ENCODE measurements around the gene TNXB. TPM values are rescaled to one million over a fixed set of nuclear protein-coding genes. Genes with fewer than 3 reads are reported as not detected.

Gene TNXB
- total and polyA plus RNA-seq, 2 experiments from 2014 or later = 2.0 to 6.0 TPM

GRCh38 chr6:32076321-32076809 is 32.8 kb downstream of the TNXB start:
- ATAC-seq (no peak), DNase-seq (ENCODE audit: low spot score) (no peak)
- Histone ChIP-seq H3K27me3 (ENCODE audit: insufficient read depth) (no peaks in the 10 kb centered on the region), H4K20me1 (replicated peaks; ENCODE audit: insufficient read depth) (no peaks in the 10 kb centered on the region), H3K4me3 (no peak overlapping the region), H3K36me3 (ENCODE audit: insufficient read depth) (no peaks in the 10 kb centered on the region), H3F3A (replicated peaks; ENCODE audit: low read depth) (no peaks in the 10 kb centered on the region), H3K9me2 (ENCODE audit: insufficient read depth) (no peaks in the 10 kb centered on the region), H3K4me2 (no peak overlapping the region), H3K79me2 (replicated peaks; ENCODE audit: insufficient read depth) (no peaks in the 10 kb centered on the region), H2AFZ (no peak overlapping the region), H3K4me1 (ENCODE audit: insufficient read depth) (no peaks in the 10 kb centered on the region; the same call in 1 of the 2 replicates), H3K27ac (ENCODE audit: low read depth) (no peak overlapping the region)
- peaks cover 11% of the 10 kb centered on the region for H3K4me1 Mint-ChIP-seq
- H3K4me3 Mint-ChIP-seq = no peak overlapping the region
- H3K27me3 Mint-ChIP-seq (ENCODE audit: insufficient read depth, low read depth, poor library complexity) = peaks cover 11% of the 10 kb centered on the region
- TF ChIP-seq EZH2phosphoT487 (IDR thresholded peaks at IDR 0.05; ENCODE audit: unreplicated experiment) (no peak), JUNB (IDR thresholded peaks at IDR 0.05; ENCODE audit: unreplicated experiment) (no peak), EZH2 (IDR thresholded peaks at IDR 0.05; ENCODE audit: low read depth, unreplicated experiment) (no peak), CTCF (conservative IDR thresholded peaks at IDR 0.05; ENCODE audit: low read depth in 2 of 2) (no peak), ZNF114 (CRISPR knock-in tag; IDR thresholded peaks at IDR 0.05) (no peak), ZNF331 (CRISPR knock-in tag; IDR thresholded peaks at IDR 0.05; ENCODE audit: low read depth) (no peak), STAT1 (IDR thresholded peaks at IDR 0.05; ENCODE audit: unreplicated experiment) (no peak), CREB1 (CRISPR knock-in tag; IDR thresholded peaks at IDR 0.05; ENCODE audit: low read depth) (no peak), NANOG (IDR thresholded peaks at IDR 0.05; ENCODE audit: borderline replicate concordance) (no peak), POLR2AphosphoS5 (IDR thresholded peaks at IDR 0.05; ENCODE audit: low read depth) (no peak), REST (IDR thresholded peaks at IDR 0.05; ENCODE audit: unreplicated experiment) (no peak)
- TF ChIP-seq, protein P1, sequence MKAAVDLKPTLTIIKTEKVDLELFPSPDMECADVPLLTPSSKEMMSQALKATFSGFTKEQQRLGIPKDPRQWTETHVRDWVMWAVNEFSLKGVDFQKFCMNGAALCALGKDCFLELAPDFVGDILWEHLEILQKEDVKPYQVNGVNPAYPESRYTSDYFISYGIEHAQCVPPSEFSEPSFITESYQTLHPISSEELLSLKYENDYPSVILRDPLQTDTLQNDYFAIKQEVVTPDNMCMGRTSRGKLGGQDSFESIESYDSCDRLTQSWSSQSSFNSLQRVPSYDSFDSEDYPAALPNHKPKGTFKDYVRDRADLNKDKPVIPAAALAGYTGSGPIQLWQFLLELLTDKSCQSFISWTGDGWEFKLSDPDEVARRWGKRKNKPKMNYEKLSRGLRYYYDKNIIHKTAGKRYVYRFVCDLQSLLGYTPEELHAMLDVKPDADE (IDR thresholded peaks at IDR 0.05) = no peak
- TF ChIP-seq, protein P2, sequence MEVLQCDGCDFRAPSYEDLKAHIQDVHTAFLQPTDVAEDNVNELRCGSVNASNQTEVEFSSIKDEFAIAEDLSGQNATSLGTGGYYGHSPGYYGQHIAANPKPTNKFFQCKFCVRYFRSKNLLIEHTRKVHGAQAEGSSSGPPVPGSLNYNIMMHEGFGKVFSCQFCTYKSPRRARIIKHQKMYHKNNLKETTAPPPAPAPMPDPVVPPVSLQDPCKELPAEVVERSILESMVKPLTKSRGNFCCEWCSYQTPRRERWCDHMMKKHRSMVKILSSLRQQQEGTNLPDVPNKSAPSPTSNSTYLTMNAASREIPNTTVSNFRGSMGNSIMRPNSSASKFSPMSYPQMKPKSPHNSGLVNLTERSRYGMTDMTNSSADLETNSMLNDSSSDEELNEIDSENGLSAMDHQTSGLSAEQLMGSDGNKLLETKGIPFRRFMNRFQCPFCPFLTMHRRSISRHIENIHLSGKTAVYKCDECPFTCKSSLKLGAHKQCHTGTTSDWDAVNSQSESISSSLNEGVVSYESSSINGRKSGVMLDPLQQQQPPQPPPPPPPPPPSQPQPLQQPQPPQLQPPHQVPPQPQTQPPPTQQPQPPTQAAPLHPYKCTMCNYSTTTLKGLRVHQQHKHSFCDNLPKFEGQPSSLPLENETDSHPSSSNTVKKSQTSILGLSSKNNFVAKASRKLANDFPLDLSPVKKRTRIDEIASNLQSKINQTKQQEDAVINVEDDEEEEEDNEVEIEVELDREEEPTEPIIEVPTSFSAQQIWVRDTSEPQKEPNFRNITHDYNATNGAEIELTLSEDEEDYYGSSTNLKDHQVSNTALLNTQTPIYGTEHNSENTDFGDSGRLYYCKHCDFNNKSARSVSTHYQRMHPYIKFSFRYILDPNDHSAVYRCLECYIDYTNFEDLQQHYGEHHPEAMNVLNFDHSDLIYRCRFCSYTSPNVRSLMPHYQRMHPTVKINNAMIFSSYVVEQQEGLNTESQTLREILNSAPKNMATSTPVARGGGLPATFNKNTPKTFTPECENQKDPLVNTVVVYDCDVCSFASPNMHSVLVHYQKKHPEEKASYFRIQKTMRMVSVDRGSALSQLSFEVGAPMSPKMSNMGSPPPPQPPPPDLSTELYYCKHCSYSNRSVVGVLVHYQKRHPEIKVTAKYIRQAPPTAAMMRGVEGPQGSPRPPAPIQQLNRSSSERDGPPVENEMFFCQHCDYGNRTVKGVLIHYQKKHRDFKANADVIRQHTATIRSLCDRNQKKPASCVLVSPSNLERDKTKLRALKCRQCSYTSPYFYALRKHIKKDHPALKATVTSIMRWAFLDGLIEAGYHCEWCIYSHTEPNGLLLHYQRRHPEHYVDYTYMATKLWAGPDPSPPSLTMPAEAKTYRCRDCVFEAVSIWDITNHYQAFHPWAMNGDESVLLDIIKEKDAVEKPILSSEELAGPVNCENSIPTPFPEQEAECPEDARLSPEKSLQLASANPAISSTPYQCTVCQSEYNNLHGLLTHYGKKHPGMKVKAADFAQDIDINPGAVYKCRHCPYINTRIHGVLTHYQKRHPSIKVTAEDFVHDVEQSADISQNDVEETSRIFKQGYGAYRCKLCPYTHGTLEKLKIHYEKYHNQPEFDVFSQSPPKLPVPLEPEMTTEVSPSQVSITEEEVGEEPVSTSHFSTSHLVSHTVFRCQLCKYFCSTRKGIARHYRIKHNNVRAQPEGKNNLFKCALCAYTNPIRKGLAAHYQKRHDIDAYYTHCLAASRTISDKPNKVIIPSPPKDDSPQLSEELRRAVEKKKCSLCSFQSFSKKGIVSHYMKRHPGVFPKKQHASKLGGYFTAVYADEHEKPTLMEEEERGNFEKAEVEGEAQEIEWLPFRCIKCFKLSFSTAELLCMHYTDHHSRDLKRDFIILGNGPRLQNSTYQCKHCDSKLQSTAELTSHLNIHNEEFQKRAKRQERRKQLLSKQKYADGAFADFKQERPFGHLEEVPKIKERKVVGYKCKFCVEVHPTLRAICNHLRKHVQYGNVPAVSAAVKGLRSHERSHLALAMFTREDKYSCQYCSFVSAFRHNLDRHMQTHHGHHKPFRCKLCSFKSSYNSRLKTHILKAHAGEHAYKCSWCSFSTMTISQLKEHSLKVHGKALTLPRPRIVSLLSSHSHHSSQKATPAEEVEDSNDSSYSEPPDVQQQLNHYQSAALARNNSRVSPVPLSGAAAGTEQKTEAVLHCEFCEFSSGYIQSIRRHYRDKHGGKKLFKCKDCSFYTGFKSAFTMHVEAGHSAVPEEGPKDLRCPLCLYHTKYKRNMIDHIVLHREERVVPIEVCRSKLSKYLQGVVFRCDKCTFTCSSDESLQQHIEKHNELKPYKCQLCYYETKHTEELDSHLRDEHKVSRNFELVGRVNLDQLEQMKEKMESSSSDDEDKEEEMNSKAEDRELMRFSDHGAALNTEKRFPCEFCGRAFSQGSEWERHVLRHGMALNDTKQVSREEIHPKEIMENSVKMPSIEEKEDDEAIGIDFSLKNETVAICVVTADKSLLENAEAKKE (CRISPR knock-in tag; IDR thresholded peaks at IDR 0.05) = no peak
- H3K9me3 Mint-ChIP-seq = no peaks in the 10 kb centered on the region
- no peaks in the 10 kb centered on the region; the same call in 2 of the 3 replicates for H3K36me3 Mint-ChIP-seq (ENCODE audit: low read depth)
- H3K27ac Mint-ChIP-seq = no peak overlapping the region
